GM21723 (cell line): ENCODE results near the gene TCEAL8.
A peak's percentile ranks its signal among the peaks of the same experiment; 100 is the strongest.
"Not testable (repeated sequence)": the region's sequence is repeated elsewhere in the genome, so short reads cannot be mapped to it uniquely, and the experiment has no call there.

Source experiments
- ATAC-seq: cut with Tn5 transposase; IDR thresholded peaks from one replicate; pipeline ENCODE4 v1.9.1; 2021; ENCODE audit warnings: mild to moderate bottlenecking, moderate library complexity; ENCODE audit not compliant: unreplicated experiment

TCEAL8 gene

GRCh38 chrX:103254921-103255493, at the start of gene TCEAL8:
TCEAL8 (minus strand) TSS chrX:103255155; CDS start chrX:103253979, 1,176 bp downstream.
- peak; percentile 96 for ATAC-seq

GRCh38 chrX:103304705-103305104, 49.8 kb upstream of the TCEAL8 start:
- ATAC-seq, result no peak

- no peak for ATAC-seq
Observed at GRCh38 chrX:103293118-103293517, 38.2 kb upstream of the TCEAL8 start.

- no peak for ATAC-seq
Observed at GRCh38 chrX:103279624-103280023, 24.7 kb upstream of the TCEAL8 start.

GRCh38 chrX:103276581-103277002, 21.6 kb upstream of the TCEAL8 start, which contains the start of gene TCEAL5:
TCEAL5 (minus strand) TSS chrX:103276750; CDS start chrX:103274563, 2,187 bp downstream.
- ATAC-seq, result no peak

GRCh38 chrX:103275947-103276567, 21.1 kb upstream of the TCEAL8 start:
- ATAC-seq, result no peak

GRCh38 chrX:103274284-103274683, 19.3 kb upstream of the TCEAL8 start:
- ATAC-seq, result no peak

GRCh38 chrX:103258275-103258674, 3.3 kb upstream of the TCEAL8 start:
- no peak for ATAC-seq

- ATAC-seq, result no peak
Observed at GRCh38 chrX:103256651-103257050, 1.7 kb upstream of the TCEAL8 start.

GRCh38 chrX:103254171-103254824, 657 bp downstream of the TCEAL8 start:
- peak; percentile 61 for ATAC-seq

- no peak for ATAC-seq
Observed at GRCh38 chrX:103253608-103254007, 1.3 kb downstream of the TCEAL8 start.

- no peak for ATAC-seq
Observed at GRCh38 chrX:103250977-103251376, 4.0 kb downstream of the TCEAL8 start.

GRCh38 chrX:103249805-103250204, 5.2 kb downstream of the TCEAL8 start:
- ATAC-seq, result no peak

GRCh38 chrX:103248553-103248952, 6.4 kb downstream of the TCEAL8 start:
- peak; percentile 55 for ATAC-seq

GRCh38 chrX:103240155-103240554, 14.8 kb downstream of the TCEAL8 start:
- no peak for ATAC-seq

GRCh38 chrX:103236296-103236695, 18.7 kb downstream of the TCEAL8 start:
- no peak for ATAC-seq

- not testable (repeated sequence) for ATAC-seq
Observed at GRCh38 chrX:103235608-103236007, 19.3 kb downstream of the TCEAL8 start.

GRCh38 chrX:103234869-103235268, 20.1 kb downstream of the TCEAL8 start:
- no peak for ATAC-seq

- ATAC-seq, result no peak
Observed at GRCh38 chrX:103233263-103233662, 21.7 kb downstream of the TCEAL8 start.

GRCh38 chrX:103225918-103226317, 29.0 kb downstream of the TCEAL8 start:
- not testable (repeated sequence) for ATAC-seq

- ATAC-seq, result no peak
Observed at GRCh38 chrX:103220511-103221323, 34.2 kb downstream of the TCEAL8 start.
